Activated CD4-positive, alpha-beta T cell treated with anti-CD3 and anti-CD28 coated beads, Interleukin-2, amount 50 U/mL, for 48 hours (primary cell): ENCODE results near the gene CLRN3.

ENCODE experiments used
- DNase-seq, 2 experiments: peaks; one replicate each; pipeline ENCODE4 v3.0.0-alpha.2; 2020

The CLRN3 gene

GRCh38 chr10:127892743-127893142 lies at the start of gene CLRN3:
CLRN3 (minus strand) TSS chr10:127892941; CDS start chr10:127892784, 157 bp downstream.
- DNase-seq, result no peak

- DNase-seq, result no peak
These were observed 48.3 kb upstream of the CLRN3 start for GRCh38 chr10:127940866-127941640.

GRCh38 chr10:127939786-127940330 lies 47.1 kb upstream of the CLRN3 start:
- DNase-seq, result no peak

GRCh38 chr10:127937915-127938463 lies 45.2 kb upstream of the CLRN3 start:
- no peak for DNase-seq

- no peak for DNase-seq
These were observed 44.3 kb upstream of the CLRN3 start for GRCh38 chr10:127937069-127937468.

GRCh38 chr10:127935071-127935561 lies 42.4 kb upstream of the CLRN3 start:
- DNase-seq, result no peak

GRCh38 chr10:127934383-127934782 lies 41.6 kb upstream of the CLRN3 start:
- DNase-seq, result no peak

- no peak for DNase-seq
These were observed 40.5 kb upstream of the CLRN3 start for GRCh38 chr10:127933271-127933670.

GRCh38 chr10:127932521-127933270 lies 40.0 kb upstream of the CLRN3 start:
- DNase-seq, result no peak

- no peak for DNase-seq
These were observed 35.5 kb upstream of the CLRN3 start for GRCh38 chr10:127928021-127928806.

GRCh38 chr10:127926455-127926854 lies 33.7 kb upstream of the CLRN3 start:
- DNase-seq, result no peak

- DNase-seq, result no peak
These were observed 32.9 kb upstream of the CLRN3 start for GRCh38 chr10:127925471-127926207.

GRCh38 chr10:127923646-127924045 lies 30.9 kb upstream of the CLRN3 start:
- DNase-seq, result no peak

- no peak for DNase-seq
These were observed 30.1 kb upstream of the CLRN3 start for GRCh38 chr10:127922675-127923366.

GRCh38 chr10:127922206-127922605 lies 29.5 kb upstream of the CLRN3 start:
- no peak for DNase-seq

- no peak for DNase-seq
These were observed 29.0 kb upstream of the CLRN3 start for GRCh38 chr10:127921753-127922145.

GRCh38 chr10:127921075-127921752 lies 28.5 kb upstream of the CLRN3 start:
- DNase-seq, result no peak

GRCh38 chr10:127920306-127921074 lies 27.7 kb upstream of the CLRN3 start:
- DNase-seq, result no peak

- no peak for DNase-seq
These were observed 26.9 kb upstream of the CLRN3 start for GRCh38 chr10:127919418-127920271.
